Transverse colon (tissue), 4 donors: ENCODE data around the gene AP1S2.

Source experiments
- CTCF ChIP-seq, 5 experiments: fragments of 200-600 bp in 3 of 5; fragments of 450-650 bp in 2 of 5; sonication (generic) in 3 of 5; IDR thresholded peaks; 1 replicate in 2 of 5; 2 replicates in 3 of 5; pipeline ENCODE4 v1.5.1; 2016 to 2017; ENCODE audit warnings: antibody characterized with exemption in 5 of 5, inconsistent platforms in 3 of 5, mild to moderate bottlenecking in 2 of 5, moderate library complexity in 1 of 5
- EP300 ChIP-seq: sonication (generic); formaldehyde crosslinking; IDR thresholded peaks from one replicate; pipeline ENCODE4 v1.6.1; 2017; ENCODE audit warnings: antibody characterized with exemption, low read depth
- POLR2A ChIP-seq: fragments of 450-650 bp; IDR thresholded peaks from one replicate; pipeline ENCODE4 v1.6.1; 2016; ENCODE audit warnings: antibody characterized with exemption, mild to moderate bottlenecking, moderate library complexity
- POLR2AphosphoS5 ChIP-seq, 3 donors: sonication (generic); formaldehyde crosslinking; IDR thresholded peaks; one replicate each; pipeline ENCODE4 v1.6.1; 2016; ENCODE audit warnings: antibody characterized with exemption in 3 of 3

- TF ChIP-seq CTCF (IDR thresholded peaks at IDR 0.05) (no peak), POLR2A (no peak), POLR2AphosphoS5 (IDR thresholded peaks at IDR 0.05) (no peak), EP300 (no peak)
Observed at GRCh38 chrX:15855568-15856221, 1.1 kb upstream of the AP1S2 start.
